Measurements from ENCODE around the gene DSP.
A peak's percentile ranks its signal among the peaks of the same experiment; 100 is the strongest.

DSP gene

GRCh38 chr6:7615611-7616383 is 74.3 kb downstream of the DSP start:
- peak; percentile 58 for DNase-seq

DNA sequence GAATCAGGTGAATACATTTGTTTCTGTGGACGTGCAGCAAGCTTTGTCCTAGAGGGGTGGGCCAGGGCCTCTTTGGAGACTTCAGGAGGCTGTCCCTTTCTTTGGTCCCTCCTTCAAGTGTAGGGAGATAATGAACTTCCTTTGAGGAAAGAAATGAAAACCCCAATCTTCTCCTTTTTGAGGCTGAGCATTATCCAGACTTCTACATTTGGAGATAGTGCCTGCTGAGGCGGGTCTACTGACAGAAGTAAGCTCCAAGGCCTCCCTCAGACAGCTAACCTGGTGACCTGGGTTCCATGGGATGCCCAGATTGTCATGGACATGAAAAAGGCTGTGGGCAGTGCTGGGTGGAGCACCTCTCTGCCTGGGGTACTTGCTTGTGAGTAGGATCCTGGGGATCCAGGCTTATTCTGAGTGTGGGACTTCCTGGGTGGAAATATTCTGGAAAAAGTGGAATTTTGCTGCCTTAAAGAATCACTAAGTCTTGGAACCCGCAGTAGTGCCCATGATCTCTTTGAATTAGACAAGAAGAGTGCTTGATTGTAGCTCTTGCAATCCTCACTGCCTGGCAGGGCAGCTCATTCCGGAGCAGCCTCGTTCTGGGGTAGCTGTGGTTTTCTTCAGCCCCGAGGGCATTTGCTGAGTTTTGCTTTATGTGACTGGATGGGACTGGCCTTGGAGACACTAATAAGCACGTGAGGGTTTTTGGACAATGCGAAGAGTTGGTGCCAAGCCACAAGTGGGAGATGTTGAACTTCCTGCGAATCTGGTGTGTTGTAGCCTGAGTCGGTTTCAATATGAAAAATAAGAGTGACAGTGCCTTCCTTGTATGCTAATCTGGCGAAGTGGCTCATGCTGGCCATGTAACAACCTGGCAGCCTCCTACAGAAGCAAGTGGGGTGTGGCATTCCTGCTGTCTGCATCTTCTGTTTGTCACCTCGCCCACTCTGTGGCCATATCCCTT is 76.6 kb downstream of the DSP start:
- DNase-seq = no peak

DNA sequence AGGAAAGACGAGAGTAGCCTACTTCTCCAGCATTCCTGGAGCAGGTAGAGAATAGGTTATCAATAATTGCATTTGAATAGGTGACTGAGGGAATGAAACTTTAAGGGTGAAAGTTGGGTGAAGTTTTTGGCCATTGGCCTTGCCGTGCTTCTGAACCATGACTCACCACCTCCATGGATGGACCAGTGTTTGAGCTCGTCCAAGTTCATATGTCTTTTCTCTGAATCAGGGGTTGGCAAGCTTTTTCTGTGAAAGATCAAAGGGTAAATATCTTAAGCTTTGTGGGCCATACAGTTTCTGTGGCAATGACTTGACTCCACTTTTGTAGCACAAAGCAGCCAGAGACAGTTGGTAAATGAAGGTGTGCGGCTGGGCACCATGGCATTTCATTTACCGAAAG is 80.3 kb downstream of the DSP start:
- no peak for DNase-seq

DNA sequence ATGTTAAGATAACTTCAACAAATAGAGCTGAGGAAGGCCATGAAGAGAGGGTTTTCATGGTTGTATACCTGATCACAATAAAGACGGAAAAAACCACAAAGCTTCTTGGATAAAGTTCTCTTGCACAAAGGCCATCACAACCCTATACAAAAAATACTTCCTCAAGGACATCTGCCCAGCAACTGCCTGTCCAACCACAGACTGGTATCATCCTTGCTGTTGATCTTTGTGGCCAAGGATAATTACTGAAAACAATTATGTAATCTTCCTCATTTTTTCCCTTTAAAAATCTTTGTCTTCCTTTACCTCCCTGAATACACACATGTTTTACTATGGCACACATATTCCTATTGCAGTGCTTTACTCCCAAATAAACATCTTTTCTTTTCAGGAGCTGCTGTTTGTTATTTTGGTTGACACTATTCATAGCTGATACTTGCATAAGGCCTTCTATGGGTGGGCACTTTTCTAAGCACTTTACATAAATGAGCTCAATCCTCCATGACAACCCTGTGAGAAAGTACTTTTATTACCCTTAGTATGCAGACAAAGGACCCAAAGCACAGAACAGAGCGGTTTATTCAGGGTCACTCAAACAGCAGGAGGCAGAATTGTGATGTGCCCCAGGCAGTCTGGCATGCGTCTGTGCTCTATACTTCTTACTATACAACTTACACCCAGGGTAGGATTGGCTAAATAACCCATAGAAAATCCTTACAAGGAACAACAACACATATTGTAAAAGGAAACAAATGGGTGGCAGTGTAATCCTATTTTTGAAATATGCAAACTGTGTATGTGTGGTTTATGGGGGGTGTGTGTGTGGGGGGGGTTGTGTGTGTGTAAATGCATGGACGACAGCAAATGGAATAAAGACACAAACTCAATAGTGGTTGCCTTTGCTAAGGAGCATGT is 83.6 kb downstream of the DSP start:
- no peak for DNase-seq

GRCh38 chr6:7628479-7628878 is 87.0 kb downstream of the DSP start:
- no peak for DNase-seq

- DNase-seq = no peak
These were observed 87.4 kb downstream of the DSP start for GRCh38 chr6:7628909-7629308.

- DNase-seq = no peak
These were observed 87.8 kb downstream of the DSP start for GRCh38 chr6:7629321-7629720.

DNA sequence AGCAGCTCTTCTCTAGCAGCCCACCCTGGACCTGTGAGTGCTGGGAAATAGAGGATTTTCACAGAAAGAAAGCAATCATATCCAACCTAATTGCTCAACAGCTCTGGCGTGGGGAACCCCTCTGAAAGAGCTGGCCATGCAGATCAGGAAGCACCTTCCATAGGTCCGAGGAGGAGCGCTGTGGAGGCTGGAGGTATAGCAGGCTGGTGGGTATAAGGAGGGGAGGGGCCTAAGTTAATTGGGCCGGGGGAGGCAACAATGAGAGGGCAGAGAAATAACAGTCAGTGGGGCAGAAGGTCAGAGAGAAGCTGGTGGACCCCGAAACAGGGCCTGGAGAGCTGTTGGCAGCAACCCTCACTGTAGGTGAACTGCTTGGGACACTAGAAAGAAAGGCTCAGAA is 89.3 kb downstream of the DSP start:
- no peak for DNase-seq

DNA sequence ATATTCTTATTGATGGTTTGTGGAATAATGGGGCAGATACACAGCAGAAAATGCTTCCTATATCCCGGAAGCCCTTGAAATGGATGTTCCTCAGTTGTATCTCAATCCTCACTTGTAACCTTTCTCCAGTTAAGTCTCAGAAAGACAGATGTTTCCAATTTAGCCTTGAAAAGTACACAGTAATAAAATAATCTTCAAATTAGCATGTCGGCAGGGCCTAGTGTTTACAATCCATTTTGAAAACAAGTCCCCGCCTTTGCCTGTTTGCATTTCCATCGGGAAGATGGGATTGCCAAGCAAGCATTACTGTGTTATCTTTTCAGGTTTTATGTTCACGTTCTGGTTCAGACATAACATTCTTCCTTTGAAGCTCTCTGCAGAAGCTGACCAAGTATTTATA is 90.0 kb downstream of the DSP start:
- DNase-seq = no peak

DNA sequence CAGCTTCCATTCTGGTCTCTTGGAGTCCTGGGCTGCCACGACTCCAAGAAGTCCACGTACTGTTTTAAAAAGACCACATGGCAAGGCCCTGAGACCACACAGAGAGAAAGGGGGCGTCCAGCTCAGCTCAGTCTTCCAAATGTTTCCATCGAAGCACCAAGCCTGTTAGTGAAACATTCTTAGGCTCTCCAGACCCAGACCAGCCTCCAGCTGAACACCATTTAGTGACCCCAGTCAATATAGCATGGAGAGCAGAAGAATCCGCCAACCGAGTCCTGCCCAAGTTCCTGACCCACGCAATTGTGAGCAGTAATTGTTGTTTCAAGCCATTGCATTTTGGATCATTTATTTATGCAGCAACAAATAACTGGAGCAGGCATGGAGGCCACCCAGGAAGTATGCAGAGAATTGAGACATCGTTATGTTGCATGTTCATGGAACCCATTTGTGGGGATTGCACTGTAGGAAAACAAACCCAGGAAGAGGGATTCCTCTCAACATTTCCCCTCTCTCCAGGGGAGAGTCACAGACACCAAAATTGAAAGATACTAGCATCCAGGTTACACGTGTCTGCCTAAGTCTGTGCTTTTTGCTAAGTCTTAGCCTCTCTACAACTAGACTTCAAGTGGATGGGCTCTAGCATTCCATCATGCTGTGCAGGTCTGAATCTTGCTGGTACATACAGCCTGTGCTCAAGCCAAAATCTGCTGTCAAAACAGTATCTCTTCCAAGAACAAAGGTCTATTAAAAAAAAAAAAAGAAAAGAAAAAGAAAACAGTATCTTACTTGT is 91.2 kb downstream of the DSP start:
- DNase-seq = no peak

DNA sequence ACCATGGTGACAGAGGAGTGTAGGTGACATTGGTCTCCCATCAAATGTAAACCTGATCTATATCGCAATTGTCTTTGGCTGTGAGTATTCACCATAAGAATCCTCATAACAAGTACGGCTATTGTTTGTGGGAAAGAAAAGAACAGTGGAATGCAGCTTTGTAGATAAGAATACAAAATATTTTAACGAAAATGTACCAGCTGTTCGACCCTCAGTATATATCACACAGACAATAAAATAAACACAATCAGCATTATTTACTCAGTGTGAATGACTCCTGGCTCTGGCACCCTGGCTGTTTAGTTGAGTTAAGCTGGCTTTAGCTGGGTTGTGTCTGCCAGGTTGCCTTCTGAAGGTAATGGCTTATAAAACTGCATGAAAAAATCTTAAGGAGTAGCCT is 91.9 kb downstream of the DSP start:
- no peak for DNase-seq

DNA sequence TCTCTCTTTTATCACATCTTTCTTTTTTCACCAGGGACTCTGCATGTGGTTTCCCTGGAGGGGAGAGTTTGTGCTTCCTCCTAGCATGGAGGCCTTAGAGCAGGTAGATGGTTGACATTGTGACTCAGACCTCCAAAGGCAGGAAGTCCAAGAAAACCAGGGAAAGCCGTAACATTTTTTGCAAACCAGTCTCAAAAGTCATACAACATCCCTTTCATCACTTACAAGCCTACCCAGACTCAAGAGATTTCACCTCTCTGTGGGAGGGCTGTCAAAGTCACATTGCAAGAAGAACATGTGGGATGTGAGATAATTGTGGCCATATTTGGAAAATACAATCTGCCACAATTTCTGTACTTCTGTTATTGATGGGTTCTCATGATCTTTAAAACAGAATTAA is 94.7 kb downstream of the DSP start:
- no peak for DNase-seq
